ENCODE data around the gene TREML2. TPM values are rescaled to one million over a fixed set of nuclear protein-coding genes. Genes with fewer than 3 reads are reported as not detected.

Gene TREML2
- total RNA-seq, 1 donor from 2014 or later: not detected

DNA sequence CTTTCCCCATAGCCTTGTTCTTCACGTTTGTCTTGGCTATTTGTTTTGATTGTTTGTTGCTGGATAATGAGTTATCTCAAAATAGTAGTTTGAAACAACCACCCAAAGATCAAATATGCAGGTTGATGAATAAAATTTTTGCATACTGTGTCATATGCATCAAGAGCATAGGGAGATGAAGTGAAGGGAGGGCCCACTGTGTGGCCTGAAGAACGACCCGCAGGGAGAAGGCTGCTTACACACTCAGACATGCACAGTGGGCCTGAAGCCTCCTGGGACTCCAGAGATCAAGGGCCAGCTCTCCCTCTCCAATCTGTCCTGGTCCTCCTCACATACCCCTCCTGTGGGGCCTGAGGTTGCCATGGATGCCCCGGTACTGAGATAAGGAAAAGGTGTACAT, 21.8 kb downstream of the TREML2 start:
- DNase-seq (ENCODE audit: extremely low read depth, low read depth, low spot score): no peak

DNA sequence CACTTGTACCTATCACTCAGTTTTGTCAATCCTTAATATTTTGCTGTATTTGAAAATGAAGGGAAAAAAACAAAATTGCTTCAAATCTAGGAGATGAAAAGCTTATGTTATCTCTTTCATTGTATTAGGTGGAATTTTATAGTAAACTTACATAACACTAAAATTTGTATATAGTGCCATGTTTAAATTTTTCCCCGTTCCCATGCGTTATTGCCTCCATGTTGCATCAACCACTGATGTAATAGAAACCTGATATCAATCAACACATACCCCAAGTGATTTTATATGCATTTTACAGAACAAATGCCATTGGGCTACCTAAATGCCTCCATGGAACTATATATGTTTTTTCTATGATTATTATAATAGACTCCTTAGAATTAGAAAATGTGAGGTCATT, 23.3 kb downstream of the TREML2 start:
- DNase-seq (ENCODE audit: extremely low read depth, low read depth, low spot score): no peak

DNA sequence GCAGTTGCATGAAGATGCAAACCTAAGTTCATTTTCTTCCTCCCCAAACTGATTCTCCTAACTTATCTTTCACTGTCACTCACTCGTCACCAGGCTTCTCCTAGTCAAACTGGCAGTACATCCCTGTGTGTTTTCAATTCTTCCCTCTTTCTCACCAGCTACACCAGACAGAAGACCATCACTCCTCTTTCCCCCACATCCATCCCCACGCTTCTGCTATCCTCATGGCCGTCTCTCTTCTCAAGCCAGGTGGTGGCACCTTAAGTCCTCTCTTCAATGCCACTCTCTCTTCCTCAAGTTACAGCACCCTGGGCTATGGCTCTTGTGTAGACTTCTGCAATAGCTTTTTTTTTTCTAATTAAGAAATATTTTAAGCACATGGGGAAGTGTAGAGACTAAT, 23.7 kb downstream of the TREML2 start:
- DNase-seq (ENCODE audit: extremely low read depth, low read depth, low spot score): no peak

DNA sequence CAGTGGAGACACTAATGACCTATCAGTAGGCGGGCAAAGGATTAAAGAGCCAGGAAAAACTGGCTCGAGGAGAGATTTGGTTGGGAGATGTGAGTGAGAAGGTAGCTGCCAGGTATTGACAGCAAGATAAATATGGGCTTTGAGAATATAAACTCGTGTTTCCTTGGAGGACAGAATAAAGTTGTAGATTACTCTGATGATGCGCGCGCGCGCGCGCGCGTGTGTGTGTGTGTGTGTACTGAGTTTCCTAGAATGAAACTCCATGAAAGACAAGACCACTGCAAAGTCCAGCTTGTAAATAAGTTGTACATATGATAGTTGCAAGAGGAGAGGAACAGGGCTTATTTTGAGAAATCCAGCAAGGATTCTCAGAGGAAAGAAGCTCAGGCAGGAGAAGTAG, 24.8 kb downstream of the TREML2 start:
- no peak for DNase-seq (ENCODE audit: extremely low read depth, low read depth, low spot score)

DNA sequence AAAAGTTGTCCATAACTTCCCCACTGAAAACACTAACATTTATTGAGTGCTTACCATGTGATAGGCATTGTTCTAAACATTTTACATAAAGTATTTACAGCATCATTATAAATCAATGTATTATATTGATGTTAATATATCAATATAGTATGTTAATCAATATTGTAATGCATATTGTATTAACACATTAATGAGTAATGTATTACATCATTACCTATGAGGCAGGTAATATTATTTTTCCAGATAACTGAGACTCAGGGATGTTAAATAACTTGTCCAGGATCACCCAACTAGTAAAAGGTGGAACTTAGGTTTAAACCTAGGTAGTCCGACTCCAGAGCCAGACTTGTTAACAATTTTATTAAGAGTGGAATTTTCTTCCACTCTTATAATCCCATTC, 25.9 kb downstream of the TREML2 start:
- DNase-seq (ENCODE audit: extremely low read depth, low read depth, low spot score): no peak

DNA sequence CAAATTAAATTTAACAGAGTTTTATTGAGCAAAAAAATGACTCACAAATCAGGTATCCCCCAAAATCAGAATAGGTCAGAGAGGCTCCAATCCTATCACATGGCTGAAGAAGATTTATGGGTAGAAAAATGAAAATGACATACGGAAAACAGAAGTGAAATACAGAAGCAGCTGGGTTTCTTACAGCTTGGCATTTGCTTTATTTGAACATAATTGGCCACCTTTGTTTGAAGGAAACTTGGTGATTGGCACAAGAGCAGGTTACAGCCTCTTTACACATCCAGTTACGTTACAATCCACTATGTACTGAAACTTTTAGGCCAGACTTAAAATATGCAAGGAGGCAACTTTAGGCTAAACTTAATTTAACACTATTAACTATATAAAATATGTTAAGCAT, 26.3 kb downstream of the TREML2 start:
- DNase-seq (ENCODE audit: extremely low read depth, low read depth, low spot score): no peak

DNA sequence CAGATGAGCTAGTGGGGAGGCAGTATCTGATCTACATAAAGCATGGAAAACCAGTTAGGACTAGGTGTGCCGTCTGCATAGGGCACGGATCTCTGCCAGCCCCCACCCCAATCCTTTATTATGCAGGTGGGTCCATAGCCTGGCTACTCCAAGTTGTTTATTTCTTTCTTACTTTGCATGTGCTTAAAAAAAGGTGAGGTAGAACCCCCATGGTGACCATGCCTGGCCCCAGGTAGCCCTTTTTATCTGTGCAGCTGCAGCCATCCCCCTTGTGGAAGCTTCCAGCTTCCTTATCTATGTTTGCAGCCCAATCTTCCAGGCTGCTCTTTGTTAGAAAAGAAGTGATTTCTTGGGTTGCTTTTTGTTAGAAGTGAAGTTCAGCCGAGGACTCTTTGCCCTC, 29.0 kb downstream of the TREML2 start:
- DNase-seq (ENCODE audit: extremely low read depth, low read depth, low spot score): no peak

DNA sequence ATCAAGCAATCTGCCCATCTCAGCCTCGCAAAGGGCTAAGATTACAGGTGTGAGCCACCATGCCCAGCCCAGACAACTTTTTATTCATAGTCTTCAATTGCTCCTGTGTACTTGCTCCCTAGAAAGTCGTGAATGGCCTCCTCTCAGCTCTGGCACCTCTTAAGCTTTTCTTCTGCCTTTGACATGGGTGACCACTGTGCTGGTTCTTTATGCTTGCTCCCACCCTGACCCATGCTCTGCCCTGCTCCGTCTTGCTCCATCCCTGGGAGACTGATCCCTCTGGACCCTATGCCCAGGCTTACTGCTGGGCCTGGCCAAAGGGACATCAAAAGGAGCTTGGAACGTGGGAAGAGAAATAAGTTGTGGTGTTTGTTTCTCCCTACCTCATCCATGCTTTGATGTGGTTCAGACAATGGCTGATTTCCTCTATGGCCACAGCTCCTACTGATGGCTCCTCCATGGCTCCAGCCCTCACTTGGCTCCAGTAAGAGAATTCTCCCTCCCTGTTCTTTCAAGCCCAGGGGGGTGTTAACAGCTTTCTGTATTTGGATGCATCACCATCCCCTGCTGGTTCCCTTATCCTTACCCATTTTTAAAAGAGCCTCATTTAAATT, 30.3 kb downstream of the TREML2 start:
- DNase-seq (ENCODE audit: extremely low read depth, low read depth, low spot score): no peak

DNA sequence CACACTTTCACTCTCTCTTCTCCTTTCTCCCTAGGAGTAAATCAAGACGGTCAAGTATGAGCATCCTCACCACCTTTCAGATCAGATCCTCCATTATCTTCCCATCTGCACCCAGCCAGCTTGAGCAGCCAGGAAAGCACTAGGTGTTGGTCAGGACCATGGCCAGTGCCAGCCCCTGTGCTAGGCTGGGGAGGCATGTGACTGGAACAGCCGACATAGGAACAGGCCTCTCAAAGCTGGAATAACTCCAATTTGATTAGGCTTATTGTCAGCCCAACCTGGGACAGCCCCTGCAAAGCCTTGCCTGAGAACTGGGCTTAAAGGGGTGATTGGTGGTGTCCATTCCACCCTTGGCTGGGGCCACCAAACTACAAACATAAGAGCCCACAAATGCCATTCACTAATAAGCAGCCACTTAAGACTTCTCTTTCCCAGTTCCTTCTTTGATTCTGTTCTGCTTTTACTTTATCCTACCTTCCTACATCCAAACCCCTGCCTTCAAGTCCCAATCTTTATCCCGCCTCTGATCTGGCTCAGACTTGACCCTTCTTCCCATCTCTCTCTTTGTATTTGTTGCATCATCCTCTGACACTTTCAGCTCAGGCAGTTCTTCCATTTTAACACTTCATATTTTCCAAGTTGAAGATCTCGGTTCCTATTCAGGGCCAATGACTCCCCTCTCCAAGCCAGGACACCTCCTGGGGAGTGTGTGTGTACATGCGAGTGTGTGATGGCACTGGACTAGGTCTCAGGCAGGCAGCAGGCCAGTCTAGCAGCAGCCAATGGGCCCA, 33.6 kb downstream of the TREML2 start:
- DNase-seq (ENCODE audit: extremely low read depth, low read depth, low spot score): no peak

DNA sequence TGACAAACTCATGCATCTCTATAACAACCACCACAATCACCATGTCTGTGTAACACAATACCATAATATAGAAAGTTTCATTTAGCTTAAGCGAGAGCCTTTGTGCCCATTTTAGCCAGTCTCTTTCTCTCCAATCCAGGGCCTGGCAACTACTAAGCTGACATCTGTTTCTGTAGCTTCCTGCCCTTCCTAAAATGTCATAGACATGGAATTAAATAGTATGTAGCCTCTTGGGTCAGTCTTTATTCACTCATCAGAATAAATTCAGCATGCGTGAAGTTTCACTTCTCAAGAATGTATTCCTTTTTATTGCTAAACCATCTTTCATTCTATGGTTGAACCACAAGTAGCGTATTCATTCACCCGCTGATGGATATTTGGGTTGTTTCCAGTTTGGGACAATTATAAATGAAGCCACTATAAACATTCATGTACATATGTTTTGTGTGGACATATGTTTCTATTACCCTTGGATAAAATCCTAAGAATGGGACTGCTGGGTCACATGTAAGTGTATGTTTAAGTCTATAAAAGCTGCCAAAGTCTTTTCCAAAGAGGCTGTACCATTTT, 36.3 kb downstream of the TREML2 start:
- no peak for DNase-seq (ENCODE audit: extremely low read depth, low read depth, low spot score)

DNA sequence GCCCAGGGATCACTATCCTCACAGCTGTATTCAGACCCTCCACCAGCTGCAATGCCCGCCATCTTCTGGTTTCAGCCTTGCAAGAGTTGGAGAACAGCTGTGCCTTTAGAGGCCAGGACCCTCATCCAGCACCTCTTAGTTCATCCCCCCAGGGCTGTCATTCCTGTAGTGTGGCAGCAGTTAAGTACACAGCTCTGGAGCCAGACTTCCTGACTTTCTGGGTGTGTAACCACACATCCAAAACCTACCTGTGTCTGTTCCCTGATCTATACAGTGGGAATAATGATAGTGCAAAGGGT, 37.6 kb downstream of the TREML2 start:
- no peak for DNase-seq (ENCODE audit: extremely low read depth, low read depth, low spot score)

DNA sequence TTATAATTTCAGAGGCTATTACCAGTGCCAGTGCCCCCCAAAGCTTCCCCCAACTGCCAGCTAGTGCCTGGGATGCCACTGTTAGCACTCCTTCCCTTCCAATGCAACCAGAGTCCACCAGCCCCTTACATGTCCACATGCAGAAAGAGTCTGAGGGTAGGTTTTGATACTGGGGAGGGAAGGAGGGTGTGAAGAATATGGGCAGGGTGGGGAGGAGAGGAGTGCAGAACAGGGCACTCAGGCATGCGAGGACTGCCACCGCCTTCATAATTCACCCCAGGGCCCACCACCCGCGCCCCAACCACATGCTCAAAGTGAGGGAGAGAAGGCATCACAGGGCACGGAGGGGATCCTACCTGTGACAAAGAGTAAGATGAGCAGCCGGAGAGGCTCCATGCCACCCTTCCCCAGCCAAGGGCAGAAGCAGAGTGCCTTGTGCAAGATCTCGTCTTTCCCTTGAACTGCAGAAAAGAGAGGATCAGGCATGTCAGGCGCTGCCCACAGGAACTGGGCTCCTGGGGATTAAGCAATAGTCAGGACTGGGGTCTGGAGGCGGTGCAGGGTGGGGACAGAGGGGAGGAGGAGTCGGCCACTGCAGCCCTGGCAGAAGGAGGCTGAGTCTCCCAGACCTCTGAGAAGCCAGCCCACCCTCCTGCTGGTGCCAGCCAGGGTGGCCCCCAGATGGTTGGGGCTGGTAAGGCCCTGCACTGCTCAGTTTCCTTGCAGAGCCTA, 38.1 kb downstream of the TREML2 start, which contains the start of gene TREM2:
Gene TREM2 (minus strand): TSS at position 430 of the 732 bp plus-strand sequence. CDS start 34 bp downstream, at position 396.
- no peak for DNase-seq (ENCODE audit: extremely low read depth, low read depth, low spot score)

DNA sequence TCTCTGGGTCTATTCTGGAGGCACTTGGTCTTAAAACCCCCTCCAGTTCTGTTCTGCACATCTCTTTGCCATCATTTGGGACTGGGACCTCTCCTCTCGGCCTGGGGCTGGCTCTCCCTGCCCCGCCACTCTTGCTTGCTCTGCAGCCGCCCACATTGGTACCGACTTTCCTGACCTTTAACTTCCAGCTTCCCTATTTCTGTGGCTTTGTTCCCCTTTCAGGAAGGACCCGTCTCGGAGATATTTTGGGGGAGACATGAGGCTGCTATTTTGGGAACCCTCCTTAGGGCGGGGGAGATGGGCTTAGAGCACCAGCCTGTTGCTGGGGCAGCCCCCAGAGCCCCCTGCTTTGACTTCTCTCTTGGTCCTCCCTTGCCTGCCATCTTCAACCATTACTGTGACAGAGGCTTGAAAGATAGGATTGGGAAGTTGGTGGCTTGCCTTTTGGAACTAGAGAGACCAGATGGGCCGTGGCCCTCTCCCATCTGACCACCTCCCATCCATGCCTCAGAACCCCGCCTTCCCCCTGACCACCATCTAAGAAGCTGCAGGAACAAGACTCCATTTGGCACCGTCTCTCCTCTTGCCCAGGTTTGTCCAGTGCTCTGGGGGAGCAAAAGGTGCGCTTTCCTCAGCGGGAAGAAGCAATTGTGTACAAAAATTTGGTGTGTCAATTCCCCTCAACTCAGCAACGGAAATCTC, 38.9 kb downstream of the TREML2 start:
- no peak for DNase-seq (ENCODE audit: extremely low read depth, low read depth, low spot score)

DNA sequence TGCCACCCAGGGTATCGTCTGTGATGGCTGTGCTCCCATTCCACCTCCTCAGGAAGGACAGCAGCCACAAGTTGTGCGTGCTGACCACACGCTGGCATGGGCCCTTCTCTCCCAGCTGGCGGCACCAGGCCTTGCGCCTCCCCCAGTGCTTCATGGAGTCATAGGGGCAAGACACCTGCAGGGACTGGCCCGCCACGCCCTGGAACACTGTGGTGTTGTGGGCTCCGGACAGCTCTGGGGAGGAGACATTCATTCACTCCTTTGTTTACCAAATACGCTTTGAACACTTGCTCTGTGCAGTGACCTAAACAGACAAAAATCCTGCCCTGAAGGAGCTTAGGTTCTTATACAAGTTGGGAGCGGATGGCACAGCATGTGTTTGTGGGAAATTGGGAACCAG, 39.6 kb downstream of the TREML2 start:
- no peak for DNase-seq (ENCODE audit: extremely low read depth, low read depth, low spot score)

DNA sequence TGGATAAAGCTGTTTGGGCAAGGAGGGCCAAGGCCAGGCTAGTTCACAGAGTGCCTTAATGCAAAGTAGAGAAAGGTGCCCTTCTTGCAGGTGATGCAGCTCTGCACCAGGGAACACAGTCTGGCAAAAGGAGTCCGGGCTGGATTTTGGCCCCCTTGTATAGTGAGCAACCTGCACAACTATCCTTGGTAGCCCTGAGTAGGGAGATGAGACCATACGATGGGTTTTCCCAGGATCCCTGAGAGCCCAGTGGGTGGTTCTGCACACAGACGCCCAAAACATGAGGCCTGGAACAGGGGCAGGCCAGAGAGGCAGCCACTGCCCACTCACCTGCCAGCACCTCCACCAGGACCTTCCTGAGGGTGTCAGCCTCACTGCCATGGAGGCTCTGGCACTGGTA, 40.0 kb downstream of the TREML2 start:
- no peak for DNase-seq (ENCODE audit: extremely low read depth, low read depth, low spot score)

DNA sequence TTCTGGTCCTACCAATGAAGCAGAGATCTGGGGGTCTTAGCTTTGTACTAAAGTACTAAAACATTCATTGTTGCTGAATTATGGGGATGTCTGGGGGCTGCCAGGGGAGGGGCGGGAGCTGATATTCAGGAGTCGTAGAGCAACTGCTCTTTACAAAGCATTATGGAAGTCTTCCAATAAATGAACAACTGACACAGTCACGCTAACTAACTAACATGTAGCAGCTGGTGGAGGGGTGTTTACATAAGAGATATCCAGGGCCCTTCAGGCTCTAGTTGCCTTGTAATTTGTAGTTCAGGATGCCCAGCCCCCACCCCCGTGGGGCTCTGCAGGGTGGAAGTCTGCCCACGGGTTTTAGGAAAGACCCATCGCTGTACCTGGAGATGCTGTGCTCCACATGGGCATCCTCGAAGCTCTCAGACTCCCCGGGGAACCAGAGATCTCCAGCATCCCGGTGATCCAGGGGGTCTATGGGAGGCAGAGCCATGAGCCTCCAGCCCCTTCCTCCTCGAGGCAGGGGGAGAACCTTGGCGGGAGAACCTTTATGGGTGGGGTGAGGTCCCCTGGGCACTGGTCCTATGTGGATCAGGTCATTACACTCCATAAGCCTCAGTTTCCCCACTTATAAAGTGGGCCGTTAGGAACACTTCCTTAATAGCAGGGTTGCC, 41.4 kb downstream of the TREML2 start:
- no peak for DNase-seq (ENCODE audit: extremely low read depth, low read depth, low spot score)

DNA sequence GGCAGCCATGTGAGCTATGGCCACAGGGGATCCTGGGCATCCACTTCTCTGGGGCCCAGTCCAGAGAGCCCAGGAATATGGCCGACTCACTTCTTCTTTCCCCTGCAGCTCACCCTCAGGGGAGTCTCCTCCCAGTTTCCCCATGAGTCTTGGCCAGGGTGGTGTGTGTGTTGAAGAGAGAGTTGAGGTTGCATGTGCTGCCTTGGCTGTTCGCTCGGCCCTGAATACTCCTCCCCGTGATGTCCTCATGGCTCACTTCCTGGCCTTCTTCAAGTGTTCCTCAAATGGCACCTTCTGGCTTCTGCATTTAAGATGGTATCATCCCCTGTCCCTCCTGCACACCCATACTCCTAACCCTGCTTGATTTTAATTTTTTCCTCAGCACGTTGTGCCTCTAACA, 43.6 kb downstream of the TREML2 start:
- DNase-seq (ENCODE audit: extremely low read depth, low read depth, low spot score): no peak

DNA sequence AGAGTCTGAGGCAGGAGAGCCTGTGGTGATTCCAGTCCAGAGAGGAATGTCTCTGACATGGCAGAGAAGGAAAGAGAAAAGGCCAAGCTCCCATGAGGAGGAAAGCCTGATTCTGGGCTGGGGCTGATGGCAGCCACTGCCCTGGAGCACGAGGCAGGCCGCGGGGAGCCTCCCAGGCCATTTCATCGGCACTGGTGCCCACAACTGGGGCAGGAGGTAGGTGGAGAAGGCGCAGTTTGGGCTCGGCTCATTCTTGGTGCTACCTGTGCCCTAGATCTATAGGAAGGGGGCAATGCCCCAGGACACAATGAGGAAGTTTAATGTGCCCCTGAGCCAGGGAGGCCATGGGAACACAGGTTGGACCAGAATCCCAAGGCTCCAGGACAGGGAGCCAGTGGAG, 44.2 kb downstream of the TREML2 start:
- no peak for DNase-seq (ENCODE audit: extremely low read depth, low read depth, low spot score)

DNA sequence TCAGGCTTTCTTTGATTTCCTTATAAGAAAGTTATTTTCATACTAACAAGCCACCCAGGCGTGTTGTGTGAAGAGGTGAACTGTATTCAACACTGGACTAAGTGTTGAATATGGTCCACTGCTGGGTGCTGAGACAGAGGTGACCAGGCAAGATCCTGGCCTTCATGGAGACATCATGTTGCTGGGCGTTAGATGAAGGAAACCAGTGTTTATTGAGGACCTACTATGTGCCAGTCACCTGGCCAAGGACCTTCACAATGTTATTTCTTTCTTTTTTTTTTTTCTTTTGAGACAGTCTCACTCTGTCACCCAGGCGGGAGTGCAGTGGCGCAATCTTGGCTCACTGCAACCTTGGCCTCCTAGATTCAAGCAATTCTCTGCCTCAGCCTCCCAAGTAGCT, 44.9 kb downstream of the TREML2 start:
- no peak for DNase-seq (ENCODE audit: extremely low read depth, low read depth, low spot score)

DNA sequence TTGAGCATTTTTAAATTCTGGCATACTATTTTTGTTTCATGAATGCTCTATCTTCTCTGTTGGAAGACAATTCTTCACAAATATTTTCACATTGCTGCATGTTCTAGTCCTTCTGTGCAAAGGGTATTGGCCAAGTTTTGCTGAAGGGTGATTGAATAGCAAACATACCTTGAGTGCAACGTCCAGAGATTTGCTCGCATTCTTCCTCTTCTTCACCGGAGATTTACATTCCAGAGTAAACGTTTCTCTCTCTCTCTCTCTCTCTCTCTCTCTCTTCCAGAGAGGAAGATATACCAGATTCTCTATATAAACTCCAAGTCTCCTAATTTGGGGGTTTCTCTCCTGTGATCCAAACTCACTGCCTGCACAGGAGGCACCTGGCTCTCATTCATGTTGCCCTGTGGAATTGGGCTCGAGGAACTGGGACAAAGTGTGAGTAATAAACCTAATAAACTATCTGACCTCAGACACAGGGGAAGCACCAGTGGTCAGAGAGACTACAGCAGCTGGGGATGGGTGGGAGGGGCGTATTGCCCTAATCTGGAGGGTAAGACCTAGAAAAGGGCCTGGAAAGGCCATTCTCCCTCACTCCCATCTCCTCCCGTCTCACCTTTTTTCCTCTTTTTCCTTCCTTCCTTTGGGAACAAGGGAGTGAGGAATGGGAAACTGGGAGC, 45.7 kb downstream of the TREML2 start:
- no peak for DNase-seq (ENCODE audit: extremely low read depth, low read depth, low spot score)
